Endothelial cell of umbilical vein (primary cell): Measurements from ENCODE around the gene ADPRH.

Source experiments
- CTCF ChIP-seq, 2 donors: IDR thresholded peaks; 1 replicate in 1 of 2; 2 replicates in 1 of 2; pipeline ENCODE4 v1.5.1; 2011; ENCODE audit warnings: low read length in 2 of 2, mild to moderate bottlenecking in 2 of 2, moderate library complexity in 2 of 2, control low read depth in 1 of 2, inconsistent platforms in 1 of 2, low read depth in 1 of 2; ENCODE audit not compliant: insufficient read depth in 1 of 2; ENCODE audit errors: extremely low read depth in 1 of 2
- FOS ChIP-seq: IDR thresholded peaks from 2 replicates; pipeline ENCODE4 v1.6.1; 2011; ENCODE audit warnings: mild to moderate bottlenecking, low read length, moderate library complexity, borderline replicate concordance; ENCODE audit not compliant: insufficient read depth
- GATA2 ChIP-seq: IDR thresholded peaks from 2 replicates; pipeline ENCODE4 v1.7.0; 2011; ENCODE audit warnings: low read depth, mild to moderate bottlenecking, moderate library complexity, mixed read lengths, low read length; ENCODE audit not compliant: insufficient read length, insufficient read depth
- JUN ChIP-seq: IDR thresholded peaks from 2 replicates; pipeline ENCODE4 v1.6.1; 2011; ENCODE audit warnings: borderline replicate concordance, low read depth; ENCODE audit not compliant: insufficient read length, insufficient read depth
- MYC ChIP-seq: IDR thresholded peaks from one replicate; pipeline ENCODE4 v1.6.1; 2011; ENCODE audit warnings: mild to moderate bottlenecking, low read depth, low read length
- POLR2A ChIP-seq: IDR thresholded peaks from 2 replicates; pipeline ENCODE4 v1.6.1; 2012; ENCODE audit warnings: low read depth, mild to moderate bottlenecking, control low read depth, low read length
- POLR2AphosphoS5 ChIP-seq: IDR thresholded peaks from 2 replicates; pipeline ENCODE4 v1.6.1; 2012; ENCODE audit warnings: low read depth, mild to moderate bottlenecking, control low read depth, low read length, moderate library complexity; ENCODE audit not compliant: insufficient read depth

GRCh38 chr3:119630880-119631329, 51.6 kb downstream of the ADPRH start:
- no peak for TF ChIP-seq JUN
- TF ChIP-seq CTCF (IDR thresholded peaks at IDR 0.05; ENCODE audit: extremely low read depth in 1 of 2, insufficient read depth in 1 of 2, low read depth in 1 of 2, low read length in 2 of 2), result no peak
- TF ChIP-seq POLR2AphosphoS5, result no peak
- no peak for TF ChIP-seq FOS
- TF ChIP-seq GATA2, result no peak
- no peak for TF ChIP-seq POLR2A
- no peak for TF ChIP-seq MYC
